BJ (cell line): Measurements from ENCODE around the gene MS4A6E. TPM values are rescaled to one million over a fixed set of nuclear protein-coding genes. Genes with fewer than 3 reads are reported as not detected.
"Not testable (repeated sequence)": the region's sequence is repeated elsewhere in the genome, so short reads cannot be mapped to it uniquely, and the experiment has no call there.

ENCODE experiments used
- CTCF ChIA-PET: fragments of 350-600 bp; formaldehyde crosslinking; extraction: SDS; loops from one replicate; lab custom pipeline; 2021; ENCODE audit warnings: antibody characterized with exemption, inconsistent platforms; lab: Yijun Ruan, JAX
- POLR2A ChIA-PET: fragments of 300-600 bp; sonication (Branson Sonifier 250); formaldehyde crosslinking; extraction: SDS; loops from one replicate; lab custom pipeline; 2021; ENCODE audit warnings: antibody characterized with exemption; lab: Charles Lee
- DNase-seq: peaks from one replicate; pipeline ENCODE4 v3.0.0-alpha.2; 2011; ENCODE audit warnings: low read depth
- H3K27me3 ChIP-seq: 2 replicates; pipeline ENCODE4 v1.6.0; 2011; ENCODE audit warnings: low read length; ENCODE audit not compliant: control insufficient read depth, insufficient read depth
- H3K36me3 ChIP-seq: 2 replicates; pipeline ENCODE4 v1.5.1; 2011; ENCODE audit warnings: low read length; ENCODE audit not compliant: control insufficient read depth, insufficient read depth
- H3K4me3 ChIP-seq: 2 replicates; pipeline ENCODE4 v1.5.1; 2011; ENCODE audit warnings: low read depth, mild to moderate bottlenecking, control low read depth, low read length
- CTCF ChIP-seq: IDR thresholded peaks from 2 replicates; pipeline ENCODE4 v1.5.1; 2011; ENCODE audit warnings: low read depth, mild to moderate bottlenecking, control low read depth, inconsistent platforms, low read length, moderate library complexity; ENCODE audit not compliant: insufficient read depth
- polyA plus RNA-seq: library from polyadenylated mRNA; depleted of rRNA; stranded (reverse); fragments of >200 nt; gene quantifications from 2 replicates; pipeline ENCODE4 v1.2.3, GENCODE V29; 2011

MS4A6E gene
- polyA plus RNA-seq, 1 experiment: not detected

DNA sequence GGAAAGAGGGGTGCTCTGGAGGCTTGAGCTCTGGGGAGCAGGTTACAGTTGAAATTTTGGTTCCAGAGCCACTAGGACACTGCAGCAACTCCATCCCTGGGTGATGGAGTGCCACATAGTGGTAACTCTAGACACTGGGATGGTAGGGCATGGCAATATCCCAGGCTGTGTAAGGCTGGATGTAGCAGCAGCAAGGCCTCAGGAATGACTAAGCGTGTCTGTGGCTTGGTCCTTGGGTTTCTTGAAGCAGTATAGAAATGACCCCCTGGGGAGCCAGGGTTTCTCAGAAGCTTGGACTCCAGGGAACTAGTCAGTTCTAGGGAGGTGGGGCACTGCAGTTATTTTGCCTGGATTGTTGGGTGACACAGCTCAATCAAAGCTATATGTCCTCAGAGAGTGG, 38.5 kb upstream of the MS4A6E start:
- ChIA-PET CTCF (no interaction called here), POLR2A (no interaction called here)
- DNase-seq: no peak
- Histone ChIP-seq H3K36me3 (no peaks in the 10 kb centered on the region), H3K27me3 (no peaks in the 10 kb centered on the region), H3K4me3 (no peak overlapping the region)
- no peak for TF ChIP-seq CTCF

GRCh38 chr11:60292145-60292544, 34.9 kb upstream of the MS4A6E start:
- Histone ChIP-seq H3K27me3 (no peaks in the 10 kb centered on the region), H3K36me3 (no peaks in the 10 kb centered on the region), H3K4me3 (no peak overlapping the region)
- DNase-seq: no peak
- POLR2A ChIA-PET: no interaction called here
- no peak for TF ChIP-seq CTCF
- CTCF ChIA-PET: no interaction called here

DNA sequence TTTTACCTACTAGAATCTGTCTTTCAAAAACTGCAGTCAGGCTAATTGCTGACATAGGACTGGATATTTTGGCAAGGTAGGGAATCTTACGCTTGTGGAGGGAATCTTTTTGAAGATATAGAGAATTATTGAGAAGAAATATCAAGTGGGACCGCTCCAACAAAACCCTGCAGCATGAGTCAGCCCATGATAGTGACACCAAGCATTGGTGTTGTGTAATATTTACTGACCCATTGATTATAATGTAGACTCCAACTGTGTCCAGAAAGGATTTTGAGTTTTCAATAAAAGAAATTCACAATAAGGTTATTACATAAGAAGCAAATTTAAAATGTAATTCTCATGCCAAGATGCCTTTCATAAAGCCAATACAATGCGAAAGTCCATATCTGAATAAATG, 25.9 kb upstream of the MS4A6E start:
- no peak for TF ChIP-seq CTCF
- Histone ChIP-seq H3K4me3 (no peak overlapping the region), H3K27me3 (no peaks in the 10 kb centered on the region), H3K36me3 (no peaks in the 10 kb centered on the region)
- no peak for DNase-seq
- ChIA-PET POLR2A (no interaction called here), CTCF (no interaction called here)

DNA sequence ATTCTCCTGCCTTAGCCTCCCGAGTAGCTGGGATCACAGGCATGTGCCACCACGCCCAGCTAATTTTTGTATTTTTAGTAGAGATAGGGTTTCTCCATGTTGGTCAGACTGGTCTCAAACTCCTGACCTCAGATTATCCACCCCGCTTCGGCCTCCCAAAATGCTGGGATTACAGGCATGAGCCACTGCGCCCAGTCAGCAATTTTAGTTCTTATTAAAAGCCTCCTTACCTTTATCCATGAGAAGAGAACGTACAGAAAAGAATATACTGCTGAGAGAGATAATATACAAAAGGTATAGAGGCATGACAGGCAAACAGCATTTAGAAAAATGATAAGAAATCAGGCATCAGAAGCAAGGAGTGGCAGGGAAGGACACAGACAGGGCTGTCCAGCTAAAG, 25.2 kb upstream of the MS4A6E start:
- H3K36me3 ChIP-seq, DNase-seq, POLR2A ChIA-PET, H3K27me3 ChIP-seq, CTCF ChIA-PET, H3K4me3 ChIP-seq: not testable (repeated sequence)

DNA sequence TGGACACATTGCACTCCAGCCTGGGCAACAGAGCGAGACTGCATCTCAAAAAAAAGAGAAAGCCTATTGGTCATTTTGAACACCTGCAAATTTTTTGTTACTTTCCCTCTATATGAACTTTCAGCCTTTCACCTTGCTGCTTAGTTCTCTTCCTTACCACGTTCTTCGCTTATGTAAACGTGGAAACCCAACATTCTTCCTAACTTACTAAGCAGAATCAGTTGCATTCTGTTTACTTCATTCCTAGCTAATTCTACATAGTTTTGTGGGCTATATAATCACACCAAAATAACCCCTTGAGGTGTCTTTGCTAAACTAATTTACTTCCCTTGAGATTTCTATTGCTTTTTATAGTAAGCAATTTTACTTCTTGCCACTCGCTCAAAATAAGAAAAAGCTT, 23.4 kb upstream of the MS4A6E start:
- Histone ChIP-seq H3K4me3 (no peak overlapping the region), H3K36me3 (no peaks in the 10 kb centered on the region), H3K27me3 (no peaks in the 10 kb centered on the region)
- DNase-seq: no peak
- CTCF ChIA-PET: interaction anchor here (0.6 kb wide), 1 partner anchor 213 kb away, joined by 3 read pairs; no protein-coding TSS in a partner anchor
- TF ChIP-seq CTCF: no peak
- POLR2A ChIA-PET: no interaction called here

GRCh38 chr11:60305906-60306619, 21.0 kb upstream of the MS4A6E start:
- Histone ChIP-seq H3K27me3 (no peaks in the 10 kb centered on the region), H3K36me3 (no peaks in the 10 kb centered on the region), H3K4me3 (no peak overlapping the region)
- ChIA-PET CTCF (interaction anchor here (1.4 kb wide), 1 partner anchor 38 kb away, joined by 3 read pairs; no protein-coding TSS in a partner anchor), POLR2A (no interaction called here)
- no peak for TF ChIP-seq CTCF
- no peak for DNase-seq
